ENCODE results near the gene CLEC2B. TPM values are rescaled to one million over a fixed set of nuclear protein-coding genes. Genes with fewer than 3 reads are reported as not detected.

Gene CLEC2B
- total RNA-seq, 1 donor from 2014 or later: not detected

DNA sequence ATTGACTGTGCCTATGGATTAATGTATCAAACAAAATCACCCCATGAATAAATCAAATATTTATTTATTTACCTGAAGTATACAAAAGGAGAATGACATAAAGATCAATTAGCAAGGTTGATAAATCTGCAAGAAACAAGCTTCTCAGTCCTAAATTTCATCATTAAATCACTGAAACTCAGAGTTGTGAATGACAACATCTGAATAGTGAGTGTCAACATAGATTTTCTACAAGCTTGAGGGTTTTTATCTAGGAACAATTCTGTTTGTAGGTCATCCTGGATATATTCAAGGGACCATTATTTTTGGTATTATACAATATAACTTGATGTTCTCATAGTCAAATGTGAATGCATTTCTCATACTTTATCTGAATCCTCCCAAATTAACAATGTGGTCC lies 59.3 kb downstream of the CLEC2B start:
- no peaks in the 10 kb centered on the region for H3K4me1 Mint-ChIP-seq (ENCODE audit: low read depth)
- no peak overlapping the region for H3K27ac Mint-ChIP-seq (ENCODE audit: unreplicated experiment)
- H3K27me3 Mint-ChIP-seq (ENCODE audit: low read depth): peaks cover 5% of the 10 kb centered on the region
- H3K36me3 Mint-ChIP-seq (ENCODE audit: low read depth): no peaks in the 10 kb centered on the region
- no peak overlapping the region for H3K4me3 Mint-ChIP-seq (ENCODE audit: unreplicated experiment)
- no peaks in the 10 kb centered on the region for H3K9me3 Mint-ChIP-seq (ENCODE audit: low read depth)
- TF ChIP-seq, protein P1, sequence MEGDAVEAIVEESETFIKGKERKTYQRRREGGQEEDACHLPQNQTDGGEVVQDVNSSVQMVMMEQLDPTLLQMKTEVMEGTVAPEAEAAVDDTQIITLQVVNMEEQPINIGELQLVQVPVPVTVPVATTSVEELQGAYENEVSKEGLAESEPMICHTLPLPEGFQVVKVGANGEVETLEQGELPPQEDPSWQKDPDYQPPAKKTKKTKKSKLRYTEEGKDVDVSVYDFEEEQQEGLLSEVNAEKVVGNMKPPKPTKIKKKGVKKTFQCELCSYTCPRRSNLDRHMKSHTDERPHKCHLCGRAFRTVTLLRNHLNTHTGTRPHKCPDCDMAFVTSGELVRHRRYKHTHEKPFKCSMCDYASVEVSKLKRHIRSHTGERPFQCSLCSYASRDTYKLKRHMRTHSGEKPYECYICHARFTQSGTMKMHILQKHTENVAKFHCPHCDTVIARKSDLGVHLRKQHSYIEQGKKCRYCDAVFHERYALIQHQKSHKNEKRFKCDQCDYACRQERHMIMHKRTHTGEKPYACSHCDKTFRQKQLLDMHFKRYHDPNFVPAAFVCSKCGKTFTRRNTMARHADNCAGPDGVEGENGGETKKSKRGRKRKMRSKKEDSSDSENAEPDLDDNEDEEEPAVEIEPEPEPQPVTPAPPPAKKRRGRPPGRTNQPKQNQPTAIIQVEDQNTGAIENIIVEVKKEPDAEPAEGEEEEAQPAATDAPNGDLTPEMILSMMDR (IDR thresholded peaks at IDR 0.05): no peak
- DNase-seq (ENCODE audit: low spot score): no peak

DNA sequence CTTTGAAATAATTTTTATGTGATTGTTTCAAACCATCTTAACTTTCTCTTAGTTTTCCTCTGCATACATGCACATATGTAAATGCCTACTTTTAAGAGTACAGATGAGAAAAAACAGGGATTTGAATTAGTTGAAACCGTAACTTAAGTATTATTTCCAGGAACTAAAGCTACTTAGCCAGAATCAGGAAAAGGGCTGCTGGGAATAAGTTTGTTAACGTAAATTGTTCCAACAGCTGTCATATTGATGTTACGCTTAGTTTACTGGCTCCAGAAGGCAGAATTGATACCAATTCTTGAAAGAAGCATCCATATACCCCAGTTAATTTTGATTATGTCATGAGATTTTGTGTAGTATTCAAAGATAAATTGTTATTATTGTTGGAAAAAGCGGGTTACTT lies 59.8 kb downstream of the CLEC2B start:
- no peak for DNase-seq (ENCODE audit: low spot score)
- H3K4me1 Mint-ChIP-seq (ENCODE audit: low read depth): no peaks in the 10 kb centered on the region
- H3K9me3 Mint-ChIP-seq (ENCODE audit: low read depth): no peaks in the 10 kb centered on the region
- no peak overlapping the region for H3K4me3 Mint-ChIP-seq (ENCODE audit: unreplicated experiment)
- no peak overlapping the region for H3K27ac Mint-ChIP-seq (ENCODE audit: unreplicated experiment)
- H3K36me3 Mint-ChIP-seq (ENCODE audit: low read depth): no peaks in the 10 kb centered on the region
- TF ChIP-seq, protein P1 (IDR thresholded peaks at IDR 0.05): no peak
- H3K27me3 Mint-ChIP-seq (ENCODE audit: low read depth): peaks cover 5% of the 10 kb centered on the region

DNA sequence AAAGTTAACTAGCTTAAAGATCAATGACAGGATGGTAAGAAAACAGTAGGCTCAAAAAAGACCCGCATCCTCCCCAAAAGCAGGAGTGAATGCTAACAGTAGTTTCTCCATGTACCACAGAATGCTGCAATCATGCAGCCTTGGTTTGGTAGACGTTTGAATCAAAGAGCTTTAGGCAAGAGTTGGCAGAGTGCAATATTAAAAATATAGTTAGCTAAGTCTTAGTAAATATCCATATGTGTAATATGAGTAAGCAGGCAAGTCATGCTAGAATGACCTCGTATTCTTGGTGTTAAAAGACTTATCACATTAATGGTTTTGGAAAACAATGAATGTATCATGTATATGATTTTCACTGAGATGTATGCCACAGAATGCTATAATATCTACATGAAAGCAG lies 60.6 kb downstream of the CLEC2B start:
- peaks cover 5% of the 10 kb centered on the region for H3K27me3 Mint-ChIP-seq (ENCODE audit: low read depth)
- TF ChIP-seq, protein P1 (IDR thresholded peaks at IDR 0.05): no peak
- H3K4me3 Mint-ChIP-seq (ENCODE audit: unreplicated experiment): no peak overlapping the region
- no peak for DNase-seq (ENCODE audit: low spot score)
- H3K9me3 Mint-ChIP-seq (ENCODE audit: low read depth): no peaks in the 10 kb centered on the region
- no peak overlapping the region for H3K27ac Mint-ChIP-seq (ENCODE audit: unreplicated experiment)
- no peaks in the 10 kb centered on the region for H3K4me1 Mint-ChIP-seq (ENCODE audit: low read depth)
- H3K36me3 Mint-ChIP-seq (ENCODE audit: low read depth): no peaks in the 10 kb centered on the region

DNA sequence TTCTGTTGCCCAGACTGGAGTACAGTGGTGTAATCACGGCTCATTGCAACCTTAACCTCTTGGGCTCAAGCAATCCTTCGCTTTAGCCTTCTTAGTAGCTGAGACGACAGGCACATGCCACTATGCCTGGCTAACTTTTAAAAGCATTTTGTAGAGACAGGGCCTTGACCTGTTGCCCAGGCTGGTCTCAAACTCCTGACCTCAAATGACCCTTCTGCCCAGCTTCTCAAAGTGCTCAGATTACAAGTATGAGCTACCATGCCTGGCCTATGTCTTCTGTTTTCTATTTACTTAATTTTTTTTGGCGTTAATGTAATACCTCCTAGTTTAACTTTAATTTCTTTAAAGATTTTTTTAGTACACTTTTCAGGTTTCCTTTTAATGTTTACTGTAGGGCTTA lies 62.4 kb downstream of the CLEC2B start:
- H3K27me3 Mint-ChIP-seq (ENCODE audit: low read depth): peaks cover 5% of the 10 kb centered on the region
- no peaks in the 10 kb centered on the region for H3K4me1 Mint-ChIP-seq (ENCODE audit: low read depth)
- TF ChIP-seq, protein P1 (IDR thresholded peaks at IDR 0.05): no peak

DNA sequence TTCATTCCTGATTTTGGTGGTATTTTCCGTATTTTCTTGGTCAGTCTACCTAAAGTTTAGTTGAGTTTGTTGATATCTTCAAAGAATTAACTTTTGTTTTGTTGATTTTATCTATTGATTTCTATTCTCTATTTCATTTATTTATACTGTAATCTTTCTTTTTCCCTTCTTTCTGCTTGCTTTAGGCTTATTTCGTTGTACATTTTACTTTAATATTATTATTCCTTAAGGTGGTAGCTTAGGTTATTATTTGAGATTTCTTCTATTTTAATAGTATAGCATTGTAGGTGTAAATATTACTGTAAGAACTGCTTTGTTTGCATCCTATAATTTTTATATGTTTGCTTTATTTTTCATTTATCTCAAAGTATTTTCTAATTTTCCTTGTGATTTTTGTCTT lies 63.3 kb downstream of the CLEC2B start:
- Mint-ChIP-seq H3K27me3 (ENCODE audit: low read depth) (peaks cover 1% of the 10 kb centered on the region), H3K4me3 (ENCODE audit: unreplicated experiment) (no peak overlapping the region), H3K9me3 (ENCODE audit: low read depth) (no peaks in the 10 kb centered on the region), H3K36me3 (ENCODE audit: low read depth) (no peaks in the 10 kb centered on the region), H3K4me1 (ENCODE audit: low read depth) (no peaks in the 10 kb centered on the region), H3K27ac (ENCODE audit: unreplicated experiment) (no peak overlapping the region)
- DNase-seq (ENCODE audit: low spot score): no peak
- TF ChIP-seq, protein P1 (IDR thresholded peaks at IDR 0.05): no peak

More for the DNA sequence above, 62.4 kb downstream of the CLEC2B start:
- Mint-ChIP-seq H3K36me3 (ENCODE audit: low read depth) (no peaks in the 10 kb centered on the region), H3K4me3 (ENCODE audit: unreplicated experiment) (no peak overlapping the region), H3K9me3 (ENCODE audit: low read depth) (no peaks in the 10 kb centered on the region), H3K27ac (ENCODE audit: unreplicated experiment) (no peak overlapping the region)
- no peak for DNase-seq (ENCODE audit: low spot score)

Other genes starting within 250 kb of the CLEC2B start
- gene CLEC2D, start 199.6 kb downstream of the CLEC2B start, total RNA-seq: 3.7 to 5.1 TPM (median 4.6 TPM) in 3 replicates
- not detected in 3 replicates for gene CLECL1, start 136.3 kb downstream of the CLEC2B start, total RNA-seq
- gene CD69, start 108.5 kb downstream of the CLEC2B start, total RNA-seq: not detected in 3 replicates
- not detected in 3 replicates for gene KLRF1, start 41.9 kb downstream of the CLEC2B start, total RNA-seq
- not detected in 3 replicates for gene KLRF2, start 12.1 kb upstream of the CLEC2B start, total RNA-seq
- 0.62 to 0.67 TPM in 2 of 3 replicates, not detected in the other for gene CLEC2A, start 63.0 kb upstream of the CLEC2B start, total RNA-seq
- gene CLEC12A, start 102.1 kb upstream of the CLEC2B start, total RNA-seq: not detected in 3 replicates
- not detected in 3 replicates for gene CLEC1B, start 129.8 kb upstream of the CLEC2B start, total RNA-seq
- not detected in 3 replicates for gene CLEC12B, start 141.3 kb upstream of the CLEC2B start, total RNA-seq
- gene CLEC9A, start 161.3 kb upstream of the CLEC2B start, total RNA-seq: not detected in 3 replicates
- not detected in 3 replicates for gene CLEC1A, start 229.6 kb upstream of the CLEC2B start, total RNA-seq

All from chondrocyte (in vitro differentiated cells).